ENCODE measurements around the gene PPP2R3B.
A peak's percentile ranks its signal among the peaks of the same experiment; 100 is the strongest.

Gene PPP2R3B

GRCh38 chrX:370963-371745, 15.6 kb downstream of the PPP2R3B start:
- DNase-seq (ENCODE audit: low read depth in 3 of 3, low spot score in 1 of 3), result no peak

- DNase-seq (ENCODE audit: low read depth in 3 of 3, low spot score in 1 of 3), result no peak
These were observed 16.3 kb downstream of the PPP2R3B start for GRCh38 chrX:370244-370962.

GRCh38 chrX:369563-370101, 17.1 kb downstream of the PPP2R3B start:
- no peak for DNase-seq (ENCODE audit: low read depth in 3 of 3, low spot score in 1 of 3)

GRCh38 chrX:368811-369562, 17.7 kb downstream of the PPP2R3B start:
- no peak for DNase-seq (ENCODE audit: low read depth in 3 of 3, low spot score in 1 of 3)

- no peak for DNase-seq (ENCODE audit: low read depth in 3 of 3, low spot score in 1 of 3)
These were observed 18.8 kb downstream of the PPP2R3B start for GRCh38 chrX:367866-368265.

- DNase-seq (ENCODE audit: low read depth in 3 of 3, low spot score in 1 of 3), result no peak
These were observed 19.4 kb downstream of the PPP2R3B start for GRCh38 chrX:367349-367748.

- no peak for DNase-seq (ENCODE audit: low read depth in 3 of 3, low spot score in 1 of 3)
These were observed 22.9 kb downstream of the PPP2R3B start for GRCh38 chrX:363621-364375.

- no peak for DNase-seq (ENCODE audit: low read depth in 3 of 3, low spot score in 1 of 3)
These were observed 23.6 kb downstream of the PPP2R3B start for GRCh38 chrX:362937-363620.

GRCh38 chrX:362351-362750, 24.4 kb downstream of the PPP2R3B start:
- no peak for DNase-seq (ENCODE audit: low read depth in 3 of 3, low spot score in 1 of 3)

- DNase-seq (ENCODE audit: low read depth in 3 of 3, low spot score in 1 of 3), result no peak
These were observed 25.2 kb downstream of the PPP2R3B start for GRCh38 chrX:361231-362145.

- DNase-seq (ENCODE audit: low read depth in 3 of 3, low spot score in 1 of 3), result no peak
These were observed 26.1 kb downstream of the PPP2R3B start for GRCh38 chrX:360496-361150.

GRCh38 chrX:358651-359143, 28.0 kb downstream of the PPP2R3B start:
- DNase-seq (ENCODE audit: low read depth in 3 of 3, low spot score in 1 of 3), result no peak

GRCh38 chrX:357693-358471, 28.8 kb downstream of the PPP2R3B start:
- peak in 1 of 3 donors; percentile 15 for DNase-seq (ENCODE audit: low read depth in 3 of 3, low spot score in 1 of 3)

- DNase-seq (ENCODE audit: low read depth in 3 of 3, low spot score in 1 of 3), result no peak
These were observed 29.5 kb downstream of the PPP2R3B start for GRCh38 chrX:357035-357692.

GRCh38 chrX:356385-357034, 30.2 kb downstream of the PPP2R3B start:
- DNase-seq (ENCODE audit: low read depth in 3 of 3, low spot score in 1 of 3), result no peak

GRCh38 chrX:355329-356050, 31.2 kb downstream of the PPP2R3B start:
- no peak for DNase-seq (ENCODE audit: low read depth in 3 of 3, low spot score in 1 of 3)

Data from stimulated activated CD4-positive, alpha-beta T cell treated with anti-CD3 and anti-CD28 coated beads, TNF-alpha, amount 100 ng/mL, for 1 hour (primary cell).